ENCODE measurements around the gene ADAMTS15.

ADAMTS15 gene

DNA sequence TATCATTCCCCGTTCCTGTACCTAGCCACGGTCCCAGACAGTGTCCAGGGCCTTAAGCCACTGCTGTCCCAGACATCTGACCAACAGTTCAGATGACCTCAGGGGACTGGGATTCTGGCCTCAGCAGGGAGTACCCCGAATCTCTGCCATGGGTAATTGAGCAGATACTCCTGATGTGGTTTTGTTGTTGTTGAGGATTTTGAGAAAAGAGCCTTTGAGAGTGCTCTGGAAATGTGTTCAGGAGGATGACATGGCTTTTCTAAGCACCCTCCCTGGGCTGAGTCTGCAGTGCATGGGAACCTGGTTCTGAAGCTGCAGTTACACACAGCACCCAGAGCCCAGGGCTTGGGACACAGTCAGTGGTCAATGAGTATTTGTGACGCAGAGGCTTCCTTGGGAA lies 30.4 kb downstream of the ADAMTS15 start:
- DNase-seq (ENCODE audit: low read depth), result peak; percentile 59

- peak; percentile 95 for DNase-seq (ENCODE audit: low read depth)
Measured at GRCh38 chr11:130480186-130480585, 31.7 kb downstream of the ADAMTS15 start.

DNA sequence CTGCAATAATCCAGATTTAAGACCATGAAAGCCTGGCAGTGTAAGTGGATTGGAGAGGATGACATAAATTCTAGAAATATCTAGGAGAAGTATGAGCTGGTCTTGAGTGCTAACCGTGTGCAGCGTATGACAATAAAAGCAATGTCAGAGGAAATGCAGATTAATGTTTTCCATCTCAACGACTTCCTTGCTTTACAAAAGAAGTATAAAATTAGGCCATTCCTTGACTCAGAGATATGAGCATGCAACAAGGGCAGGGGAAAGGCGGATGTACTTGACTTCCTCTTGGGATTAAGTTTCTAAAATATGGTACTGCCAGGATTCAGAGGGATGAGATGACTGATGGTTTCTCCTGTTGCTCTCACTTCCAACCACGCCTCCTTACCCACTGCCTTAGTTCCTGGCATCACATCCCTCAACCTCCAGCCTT lies 32.3 kb downstream of the ADAMTS15 start:
- DNase-seq (ENCODE audit: low read depth), result peak; percentile 78

- DNase-seq (ENCODE audit: low read depth), result no peak
Measured at GRCh38 chr11:130483124-130483523, 34.7 kb downstream of the ADAMTS15 start.

DNA sequence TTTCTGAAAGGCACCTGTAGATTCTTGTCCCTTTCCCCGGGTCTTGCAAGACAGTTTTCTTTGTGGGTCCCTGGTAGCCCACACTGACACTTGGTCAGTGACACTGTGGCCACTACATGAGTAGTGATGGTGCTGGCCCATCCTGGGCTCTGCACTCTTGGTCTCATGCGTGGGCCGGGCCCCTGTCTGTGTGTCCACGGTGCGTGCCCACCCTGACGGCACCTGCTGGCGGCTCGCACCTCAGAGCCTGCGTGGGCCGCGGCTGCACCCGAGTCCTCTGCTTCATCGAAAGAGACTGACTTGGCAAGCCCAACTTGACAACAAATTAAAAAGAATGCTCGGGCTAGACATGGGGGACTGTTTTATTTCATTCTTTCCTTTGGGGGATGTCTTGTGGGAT lies 37.5 kb downstream of the ADAMTS15 start:
- no peak for DNase-seq (ENCODE audit: low read depth)

- DNase-seq (ENCODE audit: low read depth), result no peak
Measured at GRCh38 chr11:130486391-130486836, 38.0 kb downstream of the ADAMTS15 start.

- DNase-seq (ENCODE audit: low read depth), result no peak
Measured at GRCh38 chr11:130486987-130487923, 38.8 kb downstream of the ADAMTS15 start.

DNA sequence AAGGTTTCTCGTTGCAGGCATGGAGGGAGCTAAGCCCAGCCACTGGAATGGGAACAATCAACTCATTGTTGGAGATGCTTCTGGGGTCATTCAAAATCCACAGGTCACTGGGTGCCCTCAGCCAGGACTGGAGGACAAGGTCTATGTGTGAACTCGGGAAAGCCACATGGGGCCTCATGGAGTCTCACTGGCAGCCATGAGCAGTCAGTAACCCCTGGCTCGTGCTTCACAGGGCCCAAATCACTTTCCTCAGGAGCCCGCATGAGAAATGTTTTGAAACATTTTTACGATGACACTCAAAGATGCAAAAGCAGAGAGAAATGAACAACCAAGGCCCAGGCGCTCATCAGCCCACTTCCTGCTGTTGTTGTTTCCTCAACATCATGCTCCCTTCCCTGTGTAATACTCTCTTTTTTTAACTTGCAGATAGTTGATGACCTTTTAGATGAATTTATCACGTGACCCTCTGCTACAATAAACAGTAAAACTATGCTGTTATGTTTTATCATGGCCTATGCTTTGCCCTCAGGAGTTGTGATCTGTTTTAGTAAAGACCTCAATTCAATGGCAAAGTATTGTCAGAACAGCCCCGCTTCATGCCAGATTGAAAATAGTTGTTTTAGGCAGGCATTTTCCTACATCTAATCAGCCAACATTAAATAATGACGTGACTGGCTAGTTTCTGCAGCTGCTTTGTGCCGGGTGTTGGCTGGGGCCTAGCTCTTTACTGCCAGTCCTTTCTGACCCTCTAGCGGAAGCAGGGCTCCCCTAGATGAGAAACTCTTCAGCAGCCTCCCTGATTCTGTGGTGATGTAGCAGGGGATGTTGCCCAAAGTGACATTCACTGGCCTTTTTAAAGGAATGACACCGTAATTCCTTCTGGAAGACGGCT lies 39.7 kb downstream of the ADAMTS15 start:
- DNase-seq (ENCODE audit: low read depth), result no peak

DNA sequence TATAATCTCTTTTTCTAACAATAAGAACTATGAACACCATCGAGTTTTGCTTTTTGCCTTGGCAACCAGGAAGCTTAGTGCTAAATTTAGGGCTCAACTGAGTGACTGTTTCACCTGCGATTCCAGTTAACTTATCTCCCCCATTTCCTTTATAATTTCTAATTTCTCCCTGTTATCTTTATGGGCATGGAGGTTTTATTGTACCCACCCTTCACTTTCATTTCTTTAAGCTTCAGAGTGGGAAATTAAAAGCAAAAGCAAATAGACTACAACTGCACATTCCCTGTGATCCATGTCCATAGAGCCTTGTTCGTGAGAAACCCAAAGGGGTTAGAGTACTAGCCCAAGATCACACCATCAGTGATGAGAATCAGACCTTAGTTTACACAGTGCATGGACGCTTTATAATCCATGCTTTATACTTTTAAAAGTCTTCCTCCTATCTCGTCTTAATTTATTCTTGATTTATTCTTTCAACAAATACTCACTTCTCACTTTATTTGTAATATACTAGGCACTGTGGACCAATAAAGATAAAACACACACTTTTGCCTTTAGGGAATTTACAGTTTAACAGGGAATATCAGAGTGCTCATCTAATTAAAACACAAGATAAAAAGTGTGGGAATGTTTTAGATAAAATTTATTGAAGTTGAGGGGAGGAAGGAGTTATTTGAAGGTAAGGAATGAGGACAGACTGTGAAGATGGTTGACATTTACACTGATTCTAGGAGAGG lies 40.6 kb downstream of the ADAMTS15 start:
- DNase-seq (ENCODE audit: low read depth), result no peak

DNA sequence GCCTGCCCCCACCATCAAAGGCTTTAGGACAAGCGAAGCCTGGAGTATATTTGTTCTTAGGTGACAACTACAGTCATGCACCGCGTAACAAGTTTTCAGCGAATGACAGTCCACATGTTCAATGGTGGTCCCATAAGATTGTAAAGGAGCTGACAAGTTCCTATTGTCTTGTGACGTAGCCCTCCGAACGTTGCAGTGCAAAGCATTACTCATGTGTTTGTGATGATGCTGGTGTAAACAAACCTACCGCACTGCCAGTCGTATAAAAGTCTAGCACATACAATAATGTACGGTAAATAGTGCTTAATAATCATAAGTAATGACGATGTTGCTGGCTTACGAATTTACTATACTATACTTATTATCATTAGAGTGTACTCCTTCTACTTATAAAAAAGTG lies 41.3 kb downstream of the ADAMTS15 start:
- DNase-seq (ENCODE audit: low read depth), result no peak

DNA sequence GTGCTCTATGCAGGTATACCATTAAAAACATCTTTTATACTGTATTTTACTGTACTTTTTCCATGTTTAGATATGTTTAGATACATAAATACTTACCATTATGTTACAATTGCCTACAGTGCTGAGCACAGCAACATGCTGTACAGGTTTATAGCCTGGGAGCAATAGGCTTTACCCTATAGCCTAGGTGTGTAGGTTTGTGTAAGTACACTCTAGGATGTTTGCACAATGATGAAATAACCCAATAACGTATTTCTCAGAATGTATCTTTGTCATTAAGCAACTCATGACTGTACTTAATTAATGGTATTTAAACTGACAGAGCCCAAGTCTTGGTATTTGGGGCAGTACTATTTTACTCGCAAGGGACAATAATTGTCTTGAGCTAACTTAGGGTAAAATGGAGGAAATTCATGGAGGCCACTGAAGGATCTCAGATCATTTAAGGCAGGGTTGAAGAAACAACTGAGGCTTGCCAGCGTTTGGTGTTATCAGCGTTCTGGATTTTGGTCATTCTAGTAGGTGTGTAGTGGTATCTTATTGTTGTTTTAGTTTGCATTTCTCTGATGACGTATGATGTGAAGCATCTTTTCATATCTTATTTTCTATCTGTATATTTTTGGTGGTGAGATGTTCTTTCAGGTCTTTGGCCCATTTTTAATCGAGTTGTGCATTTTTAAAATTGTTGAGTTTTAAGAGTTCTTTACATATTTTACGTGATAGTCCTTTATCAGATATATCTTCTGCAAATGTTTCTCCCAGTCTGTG lies 42.4 kb downstream of the ADAMTS15 start:
- DNase-seq (ENCODE audit: low read depth), result no peak

DNA sequence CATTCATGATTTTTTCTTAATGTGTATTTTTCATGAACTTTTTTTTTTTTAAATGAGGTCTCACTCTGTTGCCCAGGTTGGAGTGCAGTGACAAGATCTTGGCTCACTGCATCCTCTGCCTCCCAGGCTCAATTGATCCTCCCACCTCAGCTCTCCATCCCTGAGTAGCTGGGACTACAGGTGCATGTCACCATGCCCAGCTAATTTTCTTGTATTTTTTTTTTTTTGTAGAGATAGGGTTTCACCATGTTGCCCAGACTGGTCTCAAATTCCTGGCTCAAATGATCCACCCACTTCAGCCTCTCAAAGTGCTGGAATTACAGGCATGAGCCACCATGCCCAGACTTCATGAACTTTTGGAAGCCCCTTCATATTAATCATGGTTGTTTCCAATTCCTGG lies 49.7 kb downstream of the ADAMTS15 start:
- DNase-seq (ENCODE audit: low read depth), result no peak

DNA sequence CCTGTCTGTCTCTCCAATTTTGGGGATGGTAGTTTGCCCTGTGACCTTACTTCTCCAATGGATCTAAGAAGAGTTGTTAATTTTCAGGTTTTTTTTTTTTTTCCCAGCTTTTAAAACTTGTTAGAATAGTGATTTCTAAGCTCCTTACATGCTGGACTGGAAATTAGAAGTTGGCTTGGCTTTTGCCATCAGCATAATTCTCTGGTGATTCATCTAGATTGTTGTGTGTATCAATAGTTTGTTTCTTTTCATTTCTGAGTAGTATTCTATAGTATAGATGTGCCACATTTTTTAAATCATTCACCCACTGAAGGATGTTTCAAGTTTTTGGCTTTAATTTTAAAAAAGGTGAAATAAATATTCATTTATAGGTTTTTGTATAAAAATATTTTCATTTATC lies 51.4 kb downstream of the ADAMTS15 start:
- peak; percentile 39 for DNase-seq (ENCODE audit: low read depth)

GRCh38 chr11:130504317-130504716 lies 55.9 kb downstream of the ADAMTS15 start:
- no peak for DNase-seq (ENCODE audit: low read depth)

DNA sequence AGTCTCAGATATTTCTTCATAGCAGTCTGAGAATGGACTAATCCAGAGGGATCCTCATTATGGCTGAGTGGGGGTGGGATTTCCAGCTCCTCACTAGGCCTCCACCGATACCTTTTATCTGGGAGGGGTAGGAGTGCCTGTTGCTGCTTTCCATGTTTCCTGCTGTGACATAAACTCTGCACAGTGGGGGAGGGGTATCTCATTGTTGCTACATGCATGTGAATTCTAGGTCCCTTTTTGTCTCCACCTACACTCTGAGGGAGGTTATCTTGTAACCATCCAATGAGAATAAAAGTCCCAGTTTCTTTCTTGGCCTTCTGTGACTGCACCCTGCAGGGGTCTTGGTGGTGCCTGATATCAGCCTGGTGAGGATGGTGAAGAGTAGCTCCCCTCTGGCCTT lies 60.5 kb downstream of the ADAMTS15 start:
- no peak for DNase-seq (ENCODE audit: low read depth)

- no peak for DNase-seq (ENCODE audit: low read depth)
Measured at GRCh38 chr11:130509942-130510341, 61.5 kb downstream of the ADAMTS15 start.

GRCh38 chr11:130510407-130511006 lies 62.1 kb downstream of the ADAMTS15 start:
- DNase-seq (ENCODE audit: low read depth), result peak; percentile 80

- no peak for DNase-seq (ENCODE audit: low read depth)
Measured at GRCh38 chr11:130511765-130512164, 63.3 kb downstream of the ADAMTS15 start.

GRCh38 chr11:130512662-130513061 lies 64.2 kb downstream of the ADAMTS15 start:
- no peak for DNase-seq (ENCODE audit: low read depth)

- DNase-seq (ENCODE audit: low read depth), result peak; percentile 69
Measured at GRCh38 chr11:130513132-130513531, 64.7 kb downstream of the ADAMTS15 start.

DNA sequence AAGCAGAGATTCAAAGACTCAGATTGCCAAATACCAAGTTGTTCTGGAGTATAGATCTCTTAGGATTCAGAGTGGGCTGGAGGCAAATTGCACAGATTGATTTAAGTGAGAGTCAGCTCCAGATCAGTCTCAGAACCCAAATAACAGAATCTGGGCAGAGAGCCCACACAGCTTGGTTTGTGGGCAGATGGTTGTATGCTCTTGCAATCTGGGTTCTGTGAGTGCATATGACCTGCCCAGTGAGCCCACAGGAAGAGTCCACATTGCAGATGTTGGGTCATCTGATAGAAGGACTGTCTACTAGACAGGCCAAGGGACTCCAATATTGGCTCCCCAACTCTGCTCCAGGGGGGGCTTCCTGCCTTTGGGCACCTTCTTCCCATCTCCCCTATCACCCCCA lies 65.9 kb downstream of the ADAMTS15 start:
- DNase-seq (ENCODE audit: low read depth), result peak; percentile 49
